ENCODE results near the gene PSME2. TPM values are rescaled to one million over a fixed set of nuclear protein-coding genes. Genes with fewer than 3 reads are reported as not detected.

Gene PSME2
- total RNA-seq, result 33.7 and 78.8 TPM in 2 replicates

GRCh38 chr14:24146453-24146977 lies at the start of gene PSME2:
PSME2 (minus strand) TSS chr14:24146610; CDS start chr14:24146581, 29 bp downstream.

GRCh38 chr14:24195186-24196070 lies 49.0 kb upstream of the PSME2 start, which contains the start of gene TM9SF1:
TM9SF1 (minus strand) TSS chr14:24195441; CDS start chr14:24195019, 422 bp downstream.

GRCh38 chr14:24188251-24189058 lies 42.0 kb upstream of the PSME2 start, which contains the start of gene IPO4:
IPO4 (minus strand) TSS chr14:24188816; CDS start chr14:24188787, 29 bp downstream.

GRCh38 chr14:24171422-24172260 lies 25.2 kb upstream of the PSME2 start, which contains the start of gene REC8:
REC8 (plus strand) TSS chr14:24172080; CDS start chr14:24172553, 473 bp downstream.

GRCh38 chr14:24160850-24161804 lies 14.7 kb upstream of the PSME2 start, which contains the start of gene IRF9:
IRF9 (plus strand) TSS chr14:24161265; CDS start chr14:24162145, 880 bp downstream.

GRCh38 chr14:24146978-24147760 lies 759 bp upstream of the PSME2 start, which contains the start of gene RNF31:
RNF31 (plus strand) TSS chr14:24147498; CDS start chr14:24147699, 201 bp downstream.

GRCh38 chr14:24141097-24141880 lies 5.1 kb downstream of the PSME2 start, which contains the start of gene EMC9:
EMC9 (minus strand) TSS chr14:24141591; CDS start chr14:24141304, 287 bp downstream.

GRCh38 chr14:24135834-24136683 lies 10.4 kb downstream of the PSME2 start, which contains the start of gene PSME1:
PSME1 (plus strand) TSS chr14:24136194; CDS start chr14:24136263, 69 bp downstream.

GRCh38 chr14:24130380-24130716 lies 16.1 kb downstream of the PSME2 start, which contains the start of gene FITM1:
FITM1 (plus strand) TSS chr14:24130659; CDS start chr14:24131564, 905 bp downstream.

GRCh38 chr14:24114532-24115421 lies 31.6 kb downstream of the PSME2 start, which contains the start of the genes DCAF11 and NRL:
DCAF11 (plus strand) TSS chr14:24114777; CDS start chr14:24115595, 818 bp downstream.
NRL (minus strand) TSS chr14:24114949; CDS start chr14:24082848, 32,101 bp downstream.

GRCh38 chr14:24093901-24094840 lies 52.2 kb downstream of the PSME2 start, which contains the start of gene PCK2:
PCK2 (plus strand) TSS chr14:24094311; CDS start chr14:24094406, 95 bp downstream.

Measured in tracheal epithelial cell (primary cell).